Measurements from ENCODE around the gene WDR11. TPM values are rescaled to one million over a fixed set of nuclear protein-coding genes. Genes with fewer than 3 reads are reported as not detected.
A peak's percentile ranks its signal among the peaks of the same experiment; 100 is the strongest.

The WDR11 gene
- total RNA-seq, 1 donor from 2014 or later, result 51.4 TPM

- DNase-seq (no peak), ATAC-seq (no peak)
- intact Hi-C loops (cut with DNase I), result loop anchor here (5.0 kb wide), 1 partner anchor 661 kb away; no protein-coding TSS in a partner anchor
- TF ChIP-seq CTCF (IDR thresholded peaks at IDR 0.05), result no peak
- Histone ChIP-seq H3K27ac (no peak overlapping the region), H3K4me1 (peaks cover 18% of the 10 kb centered on the region), H3K9me3 (no peaks in the 10 kb centered on the region), H3K4me3 (no peak overlapping the region), H3K27me3 (ENCODE audit: low read depth) (peaks cover 26% of the 10 kb centered on the region), H3K36me3 (no peaks in the 10 kb centered on the region)
These were observed 95.3 kb downstream of the WDR11 start for GRCh38 chr10:120946497-120946896.

- no peak overlapping the region for H3K27ac ChIP-seq
- peaks cover 28% of the 10 kb centered on the region for H3K27me3 ChIP-seq (ENCODE audit: low read depth)
- intact Hi-C loops (cut with DNase I), result loop anchor here (5.0 kb wide), 1 partner anchor 658 kb away; no protein-coding TSS in a partner anchor
- H3K9me3 ChIP-seq, result peaks cover 7% of the 10 kb centered on the region
- DNase-seq (peak; percentile 63), ATAC-seq (peak; percentile 76 to 85)
- H3K4me3 ChIP-seq, result peak overlapping the region; percentile 39
- H3K4me1 ChIP-seq, result peaks cover 13% of the 10 kb centered on the region
- no peaks in the 10 kb centered on the region for H3K36me3 ChIP-seq
- TF ChIP-seq CTCF (IDR thresholded peaks at IDR 0.05), result peak; percentile 84
These were observed 97.9 kb downstream of the WDR11 start for GRCh38 chr10:120948889-120949608.

GRCh38 chr10:120949609-120950031 is 98.5 kb downstream of the WDR11 start:
- Histone ChIP-seq H3K9me3 (peaks cover 7% of the 10 kb centered on the region), H3K4me1 (peaks cover 13% of the 10 kb centered on the region), H3K36me3 (no peaks in the 10 kb centered on the region), H3K27me3 (ENCODE audit: low read depth) (peaks cover 28% of the 10 kb centered on the region), H3K27ac (no peak overlapping the region), H3K4me3 (peak overlapping the region; percentile 39)
- TF ChIP-seq CTCF (IDR thresholded peaks at IDR 0.05), result no peak
- intact Hi-C loops (cut with DNase I), result loop anchor here (5.0 kb wide), 1 partner anchor 658 kb away; no protein-coding TSS in a partner anchor
- DNase-seq, result no peak
- ATAC-seq, result no peak

- DNase-seq (no peak), ATAC-seq (peak in 1 of 2 donors; percentile 16)
- peaks cover 7% of the 10 kb centered on the region for H3K9me3 ChIP-seq
- H3K4me3 ChIP-seq, result no peak overlapping the region
- TF ChIP-seq CTCF (IDR thresholded peaks at IDR 0.05), result no peak
- H3K27ac ChIP-seq, result no peak overlapping the region
- peaks cover 13% of the 10 kb centered on the region for H3K4me1 ChIP-seq
- no peaks in the 10 kb centered on the region for H3K36me3 ChIP-seq
- H3K27me3 ChIP-seq (ENCODE audit: low read depth), result peaks cover 28% of the 10 kb centered on the region
- intact Hi-C loops (cut with DNase I), result no loop called here
These were observed 98.9 kb downstream of the WDR11 start for GRCh38 chr10:120950051-120950561.

GRCh38 chr10:120951288-120951687 is 100.1 kb downstream of the WDR11 start:
- Histone ChIP-seq H3K27ac (no peak overlapping the region), H3K9me3 (peaks cover 7% of the 10 kb centered on the region), H3K36me3 (no peaks in the 10 kb centered on the region), H3K4me1 (peaks cover 7% of the 10 kb centered on the region), H3K27me3 (ENCODE audit: low read depth) (peaks cover 30% of the 10 kb centered on the region), H3K4me3 (no peak overlapping the region)
- no peak for ATAC-seq
- TF ChIP-seq CTCF (IDR thresholded peaks at IDR 0.05), result no peak
- no peak for DNase-seq
- intact Hi-C loops (cut with DNase I), result no loop called here

Measured in lower lobe of right lung (tissue), 2 donors.